Adrenal gland (tissue), 12 donors: ENCODE measurements around the gene ACADS. TPM values are rescaled to one million over a fixed set of nuclear protein-coding genes. Genes with fewer than 3 reads are reported as not detected.

Source experiments
- DNase-seq, 7 donors: peaks; one replicate each; pipeline ENCODE4 v3.0.0-alpha.2; 2019 to 2020
- H3K27ac ChIP-seq, 5 donors: fragments of 200-600 bp; sonication (generic) in 4 of 5; 1 replicate in 3 of 5; 2 replicates in 2 of 5; pipeline versions ENCODE4 v1.5.1 to v1.8.0; 2016 to 2020; ENCODE audit warnings: mild to moderate bottlenecking in 1 of 5
- H3K27me3 ChIP-seq: fragments of 200-600 bp; 2 replicates; pipeline ENCODE4 v1.8.0; 2021
- H3K36me3 ChIP-seq, 2 donors: fragments of 200-600 bp; replicated peaks in 1 of 2; 1 replicate in 1 of 2; 2 replicates in 1 of 2; pipeline versions ENCODE4 v1.5.1 to v1.8.0; 2018 to 2022
- H3K4me1 ChIP-seq, 2 donors: fragments of 200-600 bp; replicated peaks in 1 of 2; 1 replicate in 1 of 2; 2 replicates in 1 of 2; pipeline versions ENCODE4 v1.5.1 to v1.8.0; 2018 to 2021
- H3K4me3 ChIP-seq, 4 donors: fragments of 200-600 bp; sonication (generic) in 3 of 4; one replicate each; pipeline ENCODE4 v1.5.1; 2016 to 2018
- H3K9me3 ChIP-seq, 3 donors: fragments of 200-600 bp; sonication (generic) in 1 of 3; replicated peaks in 1 of 3; 1 replicate in 2 of 3; 2 replicates in 1 of 3; pipeline versions ENCODE4 v1.5.1 to v1.8.0; 2016 to 2021
- CTCF ChIP-seq, 6 experiments: fragments of 450-650 bp in 4 of 6; fragments of 200-600 bp in 2 of 6; sonication (generic) in 1 of 6; IDR thresholded peaks; 1 replicate in 5 of 6; 2 replicates in 1 of 6; pipeline versions ENCODE4 v1.5.1 to v1.8.0; 2016 to 2021; ENCODE audit warnings: antibody characterized with exemption in 6 of 6, mild to moderate bottlenecking in 2 of 6, moderate library complexity in 1 of 6
- POLR2A ChIP-seq, 2 donors: fragments of 450-650 bp; IDR thresholded peaks; one replicate each; pipeline ENCODE4 v1.6.1; 2017; ENCODE audit warnings: antibody characterized with exemption in 2 of 2, mild to moderate bottlenecking in 2 of 2, moderate library complexity in 1 of 2
- WGBS, 4 donors: extraction: QIAGEN DNeasy Blood & Tissue Kit in 2 of 4; methylation state at CpG; one replicate each; pipeline versions ENCODE4 v1.1.5 to v1.1.7; 2013 to 2017; 5-methylcytosine and 5-hydroxymethylcytosine counted together
- intact Hi-C, 2 donors: fragments of 100-400 bp; cut with DNase I; formaldehyde crosslinking; loops; one replicate each; pipeline versions ENCODE4 v1.14.1 to v1.15.0; 2022 to 2023
- polyA plus RNA-seq, 3 donors: library from polyadenylated mRNA; stranded (reverse); fragments of 200-250 nt in 2 of 3; fragments of 350-450 nt in 1 of 3; fragmentation: Illumina TruSeq in 1 of 3; extraction: RNeasy Lipid Tissue Mini Kit (QIAGEN cat#74804) in 1 of 3; gene quantifications; one replicate each; pipeline ENCODE4 v1.2.3, GENCODE V29; 2013 to 2014
- total RNA-seq, 9 donors: library from RNA; depleted of rRNA in 4 of 9; stranded (reverse); fragments of >200 nt in 4 of 9; fragments of 120-200 nt in 1 of 9; fragmentation: NEBNext Ultra II Directional in 1 of 9; extraction: Animal tissue kit (Norgen Biotek cat#: 25700) in 1 of 9; gene quantifications; one replicate each; pipeline versions ENCODE4 v1.1.0 to v1.2.4, GENCODE V29; 2013 to 2023
- donor health status: healthy with polysubstance abuse.
- donor health status: Bipolar disorder and iron deficiency.
- donor health status: DM: yes; HTN: yes; CAD: no.
- donor health status: DM: no; HTN: no; CAD: no.
- donor health status: DM: no; HTN: no; CAD: no.
- donor health status: DM: yes; HTN: yes; CAD: no.

Gene ACADS
- total and polyA plus RNA-seq, 12 donors, result 6.2 to 179 (median 81.0) TPM

GRCh38 chr12:120757226-120757742 lies 31.7 kb downstream of the ACADS start:
- no peaks in the 10 kb centered on the region for H3K9me3 ChIP-seq
- H3K4me1 ChIP-seq, result no peaks in the 10 kb centered on the region
- no peaks in the 10 kb centered on the region for H3K27me3 ChIP-seq
- H3K36me3 ChIP-seq, result peaks cover 0 to 5% of the 10 kb centered on the region in 2 donors
- no peak overlapping the region for H3K4me3 ChIP-seq
- intact Hi-C loops, result loop anchor here in 1 of 2 donors (10.0 kb wide), 1 partner anchor 218 kb away; the partner anchor contains the start of gene HNF1A
- no peak for DNase-seq
- H3K27ac ChIP-seq, result no peak overlapping the region
- 55 to 62% (median 58%) methylated on average over 3 to 4 of the region's 4 CpGs for WGBS, 4 donors
- TF ChIP-seq POLR2A (IDR thresholded peaks at IDR 0.05), result no peak
- no peak for TF ChIP-seq CTCF (IDR thresholded peaks at IDR 0.05)

- TF ChIP-seq CTCF (IDR thresholded peaks at IDR 0.05) (no peak), POLR2A (IDR thresholded peaks at IDR 0.05) (no peak)
- Histone ChIP-seq H3K4me3 (no peak overlapping the region), H3K4me1 (no peaks in the 10 kb centered on the region), H3K36me3 (peaks cover 0 to 10% of the 10 kb centered on the region in 2 donors), H3K27ac (no peak overlapping the region), H3K9me3 (no peaks in the 10 kb centered on the region), H3K27me3 (no peaks in the 10 kb centered on the region)
- WGBS, 4 donors, result 43 to 95% (median 92%) methylated on average over 1 to 6 of the region's 6 CpGs
- intact Hi-C loops, result loop anchor here in 1 of 2 donors (10.0 kb wide), 1 partner anchor 217 kb away; the partner anchor contains the start of gene HNF1A
- no peak for DNase-seq
These were observed 32.3 kb downstream of the ACADS start for GRCh38 chr12:120757949-120758348.

GRCh38 chr12:120758798-120759590 lies 33.4 kb downstream of the ACADS start:
- H3K4me1 ChIP-seq, result no peaks in the 10 kb centered on the region
- peak in 1 of 7 donors; percentile 42 for DNase-seq
- 85 to 93% (median 90%) methylated on average over 7 of the region's 7 CpGs for WGBS, 4 donors
- no peak for TF ChIP-seq CTCF (IDR thresholded peaks at IDR 0.05)
- TF ChIP-seq POLR2A (IDR thresholded peaks at IDR 0.05), result no peak
- intact Hi-C loops, result loop anchor here in 1 of 2 donors (10.0 kb wide), 1 partner anchor 216 kb away; the partner anchor contains the start of gene HNF1A
- peaks cover 0 to 20% of the 10 kb centered on the region in 2 donors for H3K36me3 ChIP-seq
- no peaks in the 10 kb centered on the region for H3K9me3 ChIP-seq
- H3K4me3 ChIP-seq, result no peak overlapping the region
- H3K27ac ChIP-seq, result no peak overlapping the region
- no peaks in the 10 kb centered on the region for H3K27me3 ChIP-seq

DNA sequence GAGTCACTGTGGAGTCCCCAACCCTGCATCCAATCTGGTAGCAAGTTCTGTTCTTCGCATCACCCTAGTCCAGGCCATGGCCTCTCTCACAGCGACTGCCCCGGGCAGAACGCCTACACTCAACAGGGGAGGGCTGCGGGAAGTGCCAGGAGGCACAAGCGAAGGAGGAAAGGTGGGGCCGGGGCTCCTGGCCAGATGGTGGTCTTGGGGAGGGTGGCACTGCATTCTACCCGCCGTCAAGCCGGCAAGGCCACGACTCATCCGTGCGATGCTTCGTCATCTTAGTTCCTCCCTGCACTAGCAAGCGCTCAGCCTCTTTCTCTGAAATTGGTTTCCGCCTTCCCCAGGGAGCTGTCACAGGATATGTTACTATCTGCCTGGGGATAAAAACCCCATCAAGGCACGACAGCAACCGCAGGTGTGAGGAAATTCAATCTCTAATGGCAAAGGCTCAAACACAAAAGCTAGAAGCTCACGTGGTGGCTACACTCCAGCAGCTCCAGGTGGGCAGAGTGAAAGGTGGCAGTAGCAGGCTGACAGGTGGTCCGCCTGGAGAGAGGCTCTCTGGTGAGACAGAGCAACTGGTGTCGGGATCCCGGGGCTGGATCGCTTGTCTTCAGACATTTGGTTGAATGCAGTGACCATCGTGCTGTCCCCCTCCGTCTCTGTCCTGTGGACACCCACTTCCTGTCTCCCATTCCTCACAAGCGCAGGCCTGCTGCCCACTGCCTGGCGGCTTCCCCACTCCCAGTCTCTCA lies 34.1 kb downstream of the ACADS start:
- Histone ChIP-seq H3K27ac (no peak overlapping the region), H3K36me3 (peaks cover 0 to 28% of the 10 kb centered on the region in 2 donors), H3K4me3 (no peak overlapping the region), H3K27me3 (no peaks in the 10 kb centered on the region), H3K9me3 (no peaks in the 10 kb centered on the region), H3K4me1 (no peaks in the 10 kb centered on the region)
- TF ChIP-seq POLR2A (IDR thresholded peaks at IDR 0.05) (no peak), CTCF (IDR thresholded peaks at IDR 0.05) (no peak)
- peak in 1 of 7 donors; percentile 46 for DNase-seq
- 79 to 85% (median 82%) methylated on average over 23 to 27 of the region's 27 CpGs for WGBS, 4 donors
- intact Hi-C loops, result loop anchor here in 1 of 2 donors (10.0 kb wide), 1 partner anchor 215 kb away; the partner anchor contains the start of gene HNF1A
